H1 (cell line): ENCODE measurements around the gene WIPI1. TPM values are rescaled to one million over a fixed set of nuclear protein-coding genes. Genes with fewer than 3 reads are reported as not detected.

Experiments used
- CTCF ChIA-PET: fragments of 300-600 bp; sonication (Branson Sonifier 250); formaldehyde crosslinking; loops from one replicate; lab custom pipeline; 2021; ENCODE audit not compliant: partially characterized antibody; lab: Charles Lee
- POLR2A ChIA-PET: fragments of 300-600 bp; sonication (Branson Sonifier 250); formaldehyde crosslinking; loops from one replicate; lab custom pipeline; 2021; ENCODE audit warnings: inconsistent platforms; ENCODE audit not compliant: partially characterized antibody; lab: Charles Lee
- DNase-seq, 2 experiments: peaks; one replicate each; pipeline versions ENCODE4 v3.0.0 to v3.0.0-alpha.2; 2010 to 2022; ENCODE audit warnings: low spot score in 2 of 2, low read depth in 1 of 2, mixed read lengths in 1 of 2
- FAIRE-seq: peaks from 2 replicates; lab custom pipeline; 2011; peaks lifted over from hg19 to GRCh38; lab: Jason Lieb, UNC
- H2AFZ ChIP-seq: 2 replicates; pipeline ENCODE4 v1.8.1; 2012; ENCODE audit warnings: low read length, inconsistent platforms
- H2AK5ac ChIP-seq: 2 replicates; pipeline ENCODE4 v1.6.1; 2013; ENCODE audit warnings: low read depth, low read length
- H2BK120ac ChIP-seq: replicated peaks from 2 replicates; pipeline ENCODE3; 2013; ENCODE audit warnings: low read depth, low read length, inconsistent platforms
- H2BK12ac ChIP-seq: 2 replicates; pipeline ENCODE4 v1.6.1; 2013; ENCODE audit warnings: low read depth, low read length
- H2BK15ac ChIP-seq: 2 replicates; pipeline ENCODE4 v1.6.1; 2013; ENCODE audit warnings: low read length
- H2BK20ac ChIP-seq: 2 replicates; pipeline ENCODE4 v1.6.1; 2013; ENCODE audit warnings: low read length
- H2BK5ac ChIP-seq: 2 replicates; pipeline ENCODE4 v1.6.1; 2013; ENCODE audit warnings: low read depth, low read length
- H3K14ac ChIP-seq: 2 replicates; pipeline ENCODE4 v1.6.1; 2013; ENCODE audit warnings: inconsistent platforms; ENCODE audit not compliant: insufficient read length
- H3K18ac ChIP-seq: 2 replicates; pipeline ENCODE4 v1.6.1; 2013; ENCODE audit warnings: low read length; ENCODE audit errors: extremely low read depth
- H3K23ac ChIP-seq: 2 replicates; pipeline ENCODE4 v1.6.1; 2013; ENCODE audit warnings: inconsistent platforms; ENCODE audit not compliant: insufficient read length
- H3K23me2 ChIP-seq: 2 replicates; pipeline ENCODE4 v1.6.1; 2013; ENCODE audit warnings: low read depth, low read length
- H3K27ac ChIP-seq: 2 replicates; pipeline ENCODE4 v1.6.1; 2011; ENCODE audit warnings: low read depth, low read length, inconsistent platforms
- H3K27me3 ChIP-seq, 4 experiments: replicated peaks in 1 of 4; 1 replicate in 1 of 4; 2 replicates in 3 of 4; pipeline versions ENCODE4 v1.6.1 to v1.8.1; 2011 to 2013; ENCODE audit warnings: low read length in 3 of 4, mild to moderate bottlenecking in 3 of 4, inconsistent platforms in 2 of 4, mixed read lengths in 2 of 4, moderate library complexity in 1 of 4; ENCODE audit not compliant: control insufficient read depth in 3 of 4, insufficient read depth in 3 of 4; ENCODE audit errors: extremely low read depth in 1 of 4
- H3K36me3 ChIP-seq, 4 experiments: 2 replicates each; pipeline versions ENCODE4 v1.6.1 to v1.8.1; 2011 to 2013; ENCODE audit warnings: mild to moderate bottlenecking in 4 of 4, low read length in 3 of 4, moderate library complexity in 2 of 4, control low read depth in 1 of 4, inconsistent platforms in 1 of 4; ENCODE audit not compliant: insufficient read depth in 4 of 4, control insufficient read depth in 2 of 4
- H3K4ac ChIP-seq: replicated peaks from 2 replicates; pipeline ENCODE3; 2013; ENCODE audit warnings: low read length, low read depth, mixed read lengths, inconsistent platforms; ENCODE audit not compliant: insufficient read length
- H3K4me1 ChIP-seq, 4 experiments: replicated peaks in 1 of 4; 1 replicate in 1 of 4; 2 replicates in 3 of 4; pipeline versions ENCODE4 v1.6.1 to v1.8.1; 2011 to 2013; ENCODE audit warnings: low read length in 3 of 4, inconsistent platforms in 2 of 4, mixed read lengths in 1 of 4; ENCODE audit not compliant: insufficient read depth in 4 of 4, control insufficient read depth in 3 of 4
- H3K4me2 ChIP-seq, 2 experiments: 2 replicates each; pipeline versions ENCODE4 v1.6.1 to v1.8.1; 2011 to 2013; ENCODE audit warnings: low read depth in 2 of 2, low read length in 2 of 2, control low read depth in 1 of 2, inconsistent platforms in 1 of 2, mild to moderate bottlenecking in 1 of 2; ENCODE audit not compliant: insufficient read depth in 1 of 2
- H3K4me3 ChIP-seq, 4 experiments: fragments of 200-600, 300-600 bp in 1 of 4; sonication (generic), shearing (Covaris generic), sonication (Bioruptor Twin) in 1 of 4; 2 replicates each; pipeline versions ENCODE4 v1.5.1 to v1.8.1; 2011 to 2016; ENCODE audit warnings: low read length in 4 of 4, low read depth in 3 of 4, control low read depth in 2 of 4, inconsistent platforms in 2 of 4, mild to moderate bottlenecking in 2 of 4, mixed read lengths in 1 of 4, moderate library complexity in 1 of 4; ENCODE audit not compliant: insufficient read depth in 2 of 4; ENCODE audit errors: extremely low read depth in 1 of 4
- H3K56ac ChIP-seq: replicated peaks from 2 replicates; pipeline ENCODE3; 2013; ENCODE audit warnings: low read depth, mild to moderate bottlenecking, mixed read lengths, low read length, inconsistent platforms; ENCODE audit not compliant: insufficient read length
- H3K79me1 ChIP-seq: 2 replicates; pipeline ENCODE4 v1.6.1; 2013; ENCODE audit warnings: low read depth, low read length, control low read depth
- H3K79me2 ChIP-seq, 2 experiments: 2 replicates each; pipeline versions ENCODE4 v1.6.1 to v1.8.1; 2012 to 2013; ENCODE audit warnings: low read length in 2 of 2, mild to moderate bottlenecking in 2 of 2, inconsistent platforms in 1 of 2; ENCODE audit not compliant: insufficient read depth in 2 of 2, control insufficient read depth in 1 of 2
- H3K9ac ChIP-seq, 4 experiments: replicated peaks in 1 of 4; 1 replicate in 1 of 4; 2 replicates in 3 of 4; pipeline versions ENCODE4 v1.6.1 to v1.8.1; 2011 to 2013; ENCODE audit warnings: low read depth in 3 of 4, low read length in 3 of 4, control low read depth in 2 of 4, mild to moderate bottlenecking in 2 of 4, moderate library complexity in 2 of 4, inconsistent platforms in 1 of 4; ENCODE audit errors: extremely low read depth in 1 of 4
- H3K9me3 ChIP-seq, 2 experiments: 2 replicates each; pipeline versions ENCODE4 v1.6.1 to v1.8.1; 2012 to 2013; ENCODE audit warnings: mild to moderate bottlenecking in 2 of 2, moderate library complexity in 2 of 2, control low read depth in 1 of 2, inconsistent platforms in 1 of 2, low read depth in 1 of 2, low read length in 1 of 2, mixed read lengths in 1 of 2; ENCODE audit not compliant: insufficient read depth in 2 of 2
- H4K20me1 ChIP-seq, 2 experiments: replicated peaks in 1 of 2; 2 replicates each; pipeline versions ENCODE3 to v1.8.1; 2011 to 2013; ENCODE audit warnings: inconsistent platforms in 2 of 2, low read length in 2 of 2, mild to moderate bottlenecking in 1 of 2; ENCODE audit not compliant: insufficient read depth in 2 of 2, control insufficient read depth in 1 of 2
- H4K5ac ChIP-seq: 2 replicates; pipeline ENCODE4 v1.6.1; 2013; ENCODE audit warnings: low read length, low read depth, mixed read lengths, inconsistent platforms; ENCODE audit not compliant: insufficient read length
- H4K8ac ChIP-seq: 2 replicates; pipeline ENCODE4 v1.8.0; 2013; ENCODE audit warnings: mild to moderate bottlenecking, moderate library complexity, low read length, inconsistent platforms; ENCODE audit not compliant: insufficient read depth; ENCODE audit errors: extremely low read depth
- H4K91ac ChIP-seq: replicated peaks from 2 replicates; pipeline ENCODE3; 2013; ENCODE audit warnings: low read length, mixed read lengths, inconsistent platforms; ENCODE audit not compliant: insufficient read length
- CEBPB ChIP-seq: IDR thresholded peaks from 2 replicates; pipeline ENCODE4 v1.6.1; 2012; ENCODE audit warnings: low read depth, low read length
- FOSL1 ChIP-seq: IDR thresholded peaks from 2 replicates; pipeline ENCODE4 v1.6.1; 2011; ENCODE audit warnings: mild to moderate bottlenecking, low read depth, low read length, moderate library complexity; ENCODE audit not compliant: insufficient read depth
- MAX ChIP-seq: IDR thresholded peaks from 2 replicates; pipeline ENCODE4 v1.6.1; 2012; ENCODE audit warnings: inconsistent platforms
- WGBS, 2 experiments: shearing (Covaris generic) in 1 of 2; methylation state at CpG; one replicate each; pipeline versions ENCODE4 v1.1.6 to v1.1.7; 2013 to 2015; ENCODE audit warnings: low lambda C conversion rate in 2 of 2, mixed read lengths in 2 of 2, inconsistent platforms in 1 of 2, low coverage in 1 of 2, missing lambda C conversion rate in 1 of 2; ENCODE audit not compliant: insufficient replicate concordance in 2 of 2, insufficient coverage in 1 of 2, insufficient read length in 1 of 2; ENCODE audit errors: extremely low coverage in 1 of 2, missing lambda C conversion rate in 1 of 2; 5-methylcytosine and 5-hydroxymethylcytosine counted together
- polyA plus RNA-seq, 7 experiments: library from polyadenylated mRNA; depleted of rRNA in 3 of 7; stranded (reverse) in 5 of 7; unstranded in 2 of 7; fragments of >200 nt in 5 of 7; fragments of 200-250 nt in 2 of 7; gene quantifications; 1 replicate in 5 of 7; 2 replicates in 1 of 7; 4 replicates in 1 of 7; pipeline versions ENCODE4 v1.2.1 to v1.2.3, GENCODE V29; 2011 to 2013; ENCODE audit warnings: missing spikeins in 2 of 7, mixed read lengths in 2 of 7
- total RNA-seq: library from RNA; stranded (reverse); fragmentation: NEBNext Ultra II Directional; extraction: Animal tissue kit (Norgen Biotek cat#: 25700); gene quantifications from 2 replicates; pipeline ENCODE4 v1.2.1, GENCODE V29; 2021

The WIPI1 gene
- total and polyA plus RNA-seq, 2 of the 8 experiments (the other 6 are each of a cell fraction or from before 2014, with no cell fraction given): 16.6 to 17.4 TPM

GRCh38 chr17:68378268-68379176 is 78.8 kb downstream of the WIPI1 start:
- Histone ChIP-seq H4K5ac (no peak overlapping the region), H3K18ac (peak overlapping the region; percentile 63), H4K91ac (peak overlapping the region; percentile 59), H2BK15ac (no peak overlapping the region), H3K23me2 (no peaks in the 10 kb centered on the region), H3K23ac (no peak overlapping the region), H2BK20ac (peak overlapping the region; percentile 35; the same call in 1 of the 2 replicates), H3K4me3 (no peak overlapping the region), H2BK120ac (no peak overlapping the region), H2AK5ac (no peak overlapping the region), H3K36me3 (no peaks in the 10 kb centered on the region), H3K14ac (no peak overlapping the region), H3K4me1 (peaks cover 7 to 16% (median 12%) of the 10 kb centered on the region in 4 experiments), H3K27ac (no peak overlapping the region), H4K20me1 (no peaks in the 10 kb centered on the region), H2AFZ (peak overlapping the region; percentile 30; the same call in 1 of the 2 replicates), H3K56ac (no peak overlapping the region), H4K8ac (no peak overlapping the region), H3K27me3 (no peaks in the 10 kb centered on the region), H3K9me3 (no peaks in the 10 kb centered on the region), H3K79me1 (no peaks in the 10 kb centered on the region), H2BK5ac (peak overlapping the region; percentile 61; the same call in 1 of the 2 replicates), H3K4me2 (peak overlapping the region; percentile 38 to 43; a peak in 3 of 4 replicates), H3K4ac (no peak overlapping the region), H3K79me2 (no peaks in the 10 kb centered on the region), H2BK12ac (peak overlapping the region; percentile 88), H3K9ac (no peak overlapping the region)
- DNase-seq: peak in 1 of 2 experiments; percentile 60
- WGBS, 2 experiments: 66% methylated on average over 17 of the region's 21 CpGs; no CpG with 5 or more reads in 1 of the 2 experiments
- no peak for FAIRE-seq
- peak; percentile 59; the same call in 1 of the 2 replicates for TF ChIP-seq MAX
- TF ChIP-seq FOSL1: no peak
- TF ChIP-seq CEBPB: peak; percentile 97
- ChIA-PET CTCF (interaction anchor here (0.7 kb wide), 1 partner anchor 76 kb away, joined by 4 read pairs; no protein-coding TSS in a partner anchor), POLR2A (no interaction called here)
